Epithelial cell of prostate (primary cell): ENCODE data around the gene TRAPPC3.
A peak's percentile ranks its signal among the peaks of the same experiment; 100 is the strongest.

Experiments
- DNase-seq: peaks from one replicate; pipeline ENCODE4 v3.0.0-alpha.2; 2011; ENCODE audit warnings: low read depth, low spot score
- H3K27ac ChIP-seq: fragments of 450-650 bp; 2 replicates; pipeline ENCODE4 v1.5.1; 2017; ENCODE audit warnings: mild to moderate bottlenecking

The TRAPPC3 gene

DNA sequence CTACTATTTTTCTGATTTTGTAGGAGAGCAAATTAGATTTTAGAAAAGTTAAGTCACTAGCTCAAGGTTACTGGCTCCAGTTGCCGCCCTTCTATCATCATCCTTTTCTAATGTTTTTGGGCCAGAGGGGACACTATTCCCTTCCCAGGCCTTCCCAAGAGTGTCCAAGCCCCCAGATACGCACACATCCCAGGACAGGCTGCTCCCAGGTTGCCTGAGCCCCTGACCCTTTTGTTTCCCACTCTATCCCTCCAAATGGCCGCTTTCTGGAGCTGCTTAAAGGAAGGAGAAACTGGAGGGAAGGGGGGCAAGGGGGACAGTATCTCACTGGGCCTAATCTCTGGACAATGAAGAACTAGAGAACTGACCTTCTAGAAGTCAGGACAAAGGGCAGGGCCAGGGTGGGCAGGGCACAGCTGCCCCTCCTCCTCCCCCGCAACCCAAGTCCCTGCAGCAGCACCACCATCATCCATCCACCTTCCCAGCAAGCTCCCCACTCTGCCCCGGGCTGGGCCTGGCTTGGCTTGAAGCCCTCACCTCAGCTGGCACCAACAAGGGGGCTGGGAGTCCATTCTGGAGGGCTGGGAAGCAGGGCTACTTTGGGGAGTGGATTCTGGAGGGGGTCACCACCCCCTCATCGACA is 5.6 kb upstream of the TRAPPC3 start:
- peak overlapping the region; percentile 98 for H3K27ac ChIP-seq
- no peak for DNase-seq

GRCh38 chr1:36154335-36154734 is 5.0 kb upstream of the TRAPPC3 start:
- DNase-seq, result no peak
- no peak overlapping the region for H3K27ac ChIP-seq

GRCh38 chr1:36153476-36153875 is 4.2 kb upstream of the TRAPPC3 start:
- no peak for DNase-seq
- no peak overlapping the region for H3K27ac ChIP-seq

GRCh38 chr1:36151845-36152203 is 2.5 kb upstream of the TRAPPC3 start:
- no peak for DNase-seq
- peak overlapping the region; percentile 100 for H3K27ac ChIP-seq

GRCh38 chr1:36151134-36151844 is 2.0 kb upstream of the TRAPPC3 start:
- peak overlapping the region; percentile 100 for H3K27ac ChIP-seq

DNA sequence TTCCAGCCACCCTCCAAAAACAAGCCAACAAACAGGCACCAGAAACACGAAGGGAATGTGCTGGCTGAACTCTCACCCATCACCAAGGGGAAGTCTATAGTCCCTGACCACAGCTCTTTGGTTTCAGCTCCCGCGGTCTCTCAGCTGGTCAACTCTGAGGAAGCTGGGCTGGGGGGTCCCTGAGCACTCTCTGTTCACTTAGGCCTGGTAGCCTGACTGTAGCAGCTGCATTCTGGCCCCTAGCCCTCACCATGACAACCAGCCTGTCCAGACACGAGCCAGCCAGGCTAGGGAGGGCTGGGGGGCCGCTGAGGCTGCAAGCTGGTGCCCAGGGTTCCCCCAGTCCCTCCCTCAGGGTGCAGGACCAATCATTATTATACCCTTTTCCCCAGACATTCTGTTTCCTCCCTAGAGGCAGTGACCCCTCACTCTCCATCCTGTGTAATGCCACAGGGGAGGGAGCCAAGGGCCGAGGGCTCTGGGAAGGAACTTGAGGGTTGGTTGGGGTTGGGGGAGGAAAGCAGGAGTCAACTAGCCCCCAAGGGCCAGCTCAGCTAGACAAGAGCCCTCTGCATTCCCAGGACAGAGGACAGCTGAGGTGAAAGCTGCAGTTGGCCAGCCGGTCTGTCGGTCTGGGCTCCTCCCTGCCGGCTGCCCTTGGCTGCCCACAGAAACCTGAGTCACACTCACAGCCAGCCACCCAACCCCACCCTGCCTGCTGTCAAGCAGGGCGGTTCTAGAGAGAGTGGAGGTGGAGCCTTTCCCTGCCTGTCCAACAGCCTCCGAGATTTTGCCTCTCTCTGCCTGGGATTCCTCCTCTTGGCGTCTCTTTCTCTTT is 1.2 kb upstream of the TRAPPC3 start:
- peak; percentile 91 for DNase-seq
- H3K27ac ChIP-seq, result peak overlapping the region; percentile 100

More at GRCh38 chr1:36151134-36151844, 2.0 kb upstream of the TRAPPC3 start:
- no peak for DNase-seq

DNA sequence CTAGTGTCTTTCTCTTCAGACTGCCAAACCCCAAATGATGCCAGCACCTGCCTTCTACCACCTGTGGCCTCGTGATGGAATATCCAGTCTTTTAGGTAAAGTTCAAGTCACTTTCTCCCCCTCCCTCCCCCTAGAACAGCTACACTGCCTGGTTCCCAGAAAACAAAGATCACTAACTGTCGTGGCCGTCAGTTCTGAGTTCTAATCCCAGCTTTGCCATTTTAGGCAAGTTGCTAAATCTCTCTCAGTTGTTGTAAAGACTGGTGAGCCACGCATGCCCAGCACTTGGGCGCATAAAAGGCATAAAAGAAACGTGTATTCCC is 648 bp upstream of the TRAPPC3 start:
- no peak for DNase-seq

GRCh38 chr1:36148821-36149236 is 457 bp downstream of the TRAPPC3 start:
- peak overlapping the region; percentile 100 for H3K27ac ChIP-seq
- DNase-seq, result no peak

More for the DNA sequence above, 648 bp upstream of the TRAPPC3 start:
- peak overlapping the region; percentile 100 for H3K27ac ChIP-seq

DNA sequence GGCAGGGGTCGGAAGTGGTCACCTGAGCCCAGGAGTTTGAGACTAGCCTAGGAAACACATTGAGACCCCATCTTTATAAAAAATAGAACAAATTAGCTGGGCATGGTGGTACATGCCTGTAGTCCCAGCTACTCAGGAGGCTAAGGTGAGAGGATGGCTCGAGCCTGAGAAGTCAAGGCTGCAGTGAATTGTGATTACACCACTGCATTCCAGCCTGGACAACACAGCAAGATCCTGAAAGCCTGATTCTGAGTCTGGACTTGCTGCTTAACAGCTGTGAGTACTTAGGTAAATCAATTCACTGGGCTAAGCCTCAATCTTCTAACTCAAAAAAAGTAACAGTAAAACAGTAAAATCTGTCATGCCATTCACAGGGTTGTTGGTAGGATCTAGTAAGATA is 4.9 kb downstream of the TRAPPC3 start:
- no peak for DNase-seq
- no peak overlapping the region for H3K27ac ChIP-seq

DNA sequence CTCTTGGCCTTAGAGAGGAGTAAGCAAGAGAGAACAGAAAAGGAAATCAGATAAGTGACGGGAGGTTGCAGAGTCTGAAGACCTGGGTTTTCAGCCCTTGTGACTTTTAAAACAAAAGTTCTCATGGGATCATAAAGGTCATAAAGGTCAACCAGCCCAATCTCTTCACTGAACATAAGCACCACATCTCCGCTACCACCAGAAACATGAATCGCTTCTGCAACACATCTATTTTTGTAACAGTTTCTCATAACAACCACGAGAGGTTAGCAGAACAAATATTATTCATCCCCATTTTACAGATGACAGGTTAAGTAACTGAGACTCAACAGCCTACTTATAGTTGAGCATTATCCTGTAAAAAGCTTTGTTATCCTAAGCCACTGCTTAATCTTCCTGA is 5.9 kb downstream of the TRAPPC3 start:
- H3K27ac ChIP-seq, result no peak overlapping the region
- no peak for DNase-seq

DNA sequence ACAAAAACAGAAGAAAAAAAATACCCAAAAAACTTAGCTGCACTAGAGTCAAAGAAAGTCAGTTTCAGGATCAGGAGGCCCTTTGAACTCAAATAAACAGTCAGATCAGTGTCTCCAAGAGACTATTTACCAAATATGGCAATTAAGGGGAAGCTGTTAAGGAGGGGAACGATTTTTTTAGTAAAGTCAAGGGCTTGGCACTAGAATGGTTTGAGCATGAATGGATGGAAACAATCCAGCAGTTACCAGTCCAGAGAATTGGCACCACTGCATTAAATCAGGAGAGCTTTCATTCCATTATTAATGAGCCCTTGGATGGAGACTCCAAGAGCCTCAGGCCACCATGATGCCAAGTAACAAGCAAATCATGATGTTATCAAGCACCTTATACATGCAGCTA is 7.2 kb downstream of the TRAPPC3 start:
- DNase-seq, result no peak
- H3K27ac ChIP-seq, result no peak overlapping the region

DNA sequence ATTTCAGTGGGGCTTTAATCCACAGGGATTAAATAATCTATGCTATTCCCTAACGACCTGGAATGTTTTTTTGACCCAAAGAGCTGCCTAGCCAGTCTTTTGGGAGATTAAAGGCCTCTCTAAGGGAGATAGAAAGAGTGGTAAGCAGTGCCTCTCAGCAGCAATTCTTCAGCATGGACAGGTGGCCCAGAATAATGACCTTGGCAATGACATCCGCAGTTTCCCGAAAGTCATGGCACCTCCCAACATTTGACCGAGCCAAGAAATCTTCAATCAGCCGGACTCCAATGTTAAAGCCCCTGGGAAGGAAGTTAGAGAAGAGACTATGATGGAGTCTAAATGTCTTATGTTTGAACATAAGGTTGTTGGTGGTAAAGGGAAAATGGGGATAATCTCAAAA is 9.8 kb downstream of the TRAPPC3 start:
- DNase-seq, result no peak
- no peak overlapping the region for H3K27ac ChIP-seq

GRCh38 chr1:36137776-36138175 is 11.5 kb downstream of the TRAPPC3 start:
- DNase-seq, result no peak
- H3K27ac ChIP-seq, result peak overlapping the region; percentile 98

- peak overlapping the region; percentile 98 for H3K27ac ChIP-seq
- DNase-seq, result no peak
These were observed 12.1 kb downstream of the TRAPPC3 start for GRCh38 chr1:36137226-36137625.

DNA sequence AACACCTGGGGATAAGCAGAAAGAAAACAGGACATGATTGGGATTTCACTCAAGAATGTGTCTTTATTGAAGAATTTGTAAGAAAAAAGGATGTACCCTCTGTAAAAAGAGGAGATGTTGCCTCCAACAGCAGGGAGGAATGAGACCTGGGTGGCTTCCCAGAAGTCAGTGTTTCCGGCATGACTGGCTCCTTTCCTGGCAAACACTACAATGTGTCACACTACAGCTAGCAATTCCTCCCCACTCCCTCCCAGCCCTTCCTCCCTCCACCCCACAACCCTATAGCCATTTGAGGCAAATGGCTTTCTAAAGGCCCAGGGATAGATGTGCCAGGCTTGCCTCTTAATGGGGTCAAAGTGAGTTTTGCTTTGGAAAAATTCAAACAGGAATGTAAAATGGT is 12.8 kb downstream of the TRAPPC3 start:
- DNase-seq, result peak; percentile 33
- peak overlapping the region; percentile 98 for H3K27ac ChIP-seq

DNA sequence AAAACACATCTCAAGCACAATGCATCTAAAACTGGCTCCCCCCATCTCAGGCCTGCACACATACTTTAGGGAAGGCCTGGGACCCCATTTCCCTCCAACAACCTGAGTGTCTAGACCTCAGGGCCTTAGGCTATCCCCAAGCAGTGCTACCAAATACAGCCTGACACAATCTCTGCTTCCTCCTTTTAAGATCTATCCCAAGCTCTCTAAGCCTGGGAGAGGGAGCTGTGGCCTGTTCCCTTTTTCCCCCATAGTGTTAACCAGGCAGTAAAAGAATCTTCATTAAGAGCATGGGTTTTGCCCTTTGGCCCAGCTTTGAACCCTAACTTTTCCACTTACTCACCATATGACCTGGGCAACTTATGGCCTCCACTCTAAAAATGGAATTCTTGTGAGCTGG is 13.5 kb downstream of the TRAPPC3 start:
- DNase-seq, result no peak
- peak overlapping the region; percentile 98 for H3K27ac ChIP-seq

GRCh38 chr1:36135330-36135667 is 14.0 kb downstream of the TRAPPC3 start:
- peak overlapping the region; percentile 98 for H3K27ac ChIP-seq
- DNase-seq, result no peak

GRCh38 chr1:36134505-36135329 is 14.6 kb downstream of the TRAPPC3 start:
- peak; percentile 76 for DNase-seq
- H3K27ac ChIP-seq, result peak overlapping the region; percentile 98

DNA sequence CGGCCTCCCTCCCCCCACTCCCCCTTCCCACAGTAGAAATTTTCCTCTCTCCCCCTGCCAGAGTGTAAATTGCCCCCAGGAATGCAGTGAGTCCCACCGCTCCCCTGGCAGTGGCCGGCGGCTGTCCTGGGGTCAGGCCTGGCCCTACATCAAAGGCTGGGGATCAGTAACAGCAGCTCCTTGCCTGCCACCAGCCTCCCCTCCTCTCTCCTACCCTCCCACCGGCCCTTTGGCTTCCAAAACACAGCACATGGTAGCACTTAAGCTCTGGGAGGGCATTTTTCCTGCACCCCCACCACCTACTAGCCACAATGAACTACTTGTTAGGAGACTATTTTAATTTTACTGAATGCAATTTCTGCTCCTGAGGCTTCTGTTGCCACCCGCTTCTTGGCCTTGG is 15.3 kb downstream of the TRAPPC3 start:
- DNase-seq, result no peak
- H3K27ac ChIP-seq, result peak overlapping the region; percentile 98

- H3K27ac ChIP-seq, result peak overlapping the region; percentile 98
- peak; percentile 78 for DNase-seq
These were observed 15.8 kb downstream of the TRAPPC3 start for GRCh38 chr1:36133484-36133883.
